K562 (cell line): Measurements from ENCODE around the gene ZNF519.

ENCODE experiments used
- CREB1 ChIP-seq, 2 experiments: sonication (generic) in 1 of 2; formaldehyde crosslinking in 1 of 2; IDR thresholded peaks; 2 replicates each; pipeline versions ENCODE4 v1.6.1 to v1.8.0; 2012 to 2022; ENCODE audit warnings: inconsistent platforms in 1 of 2, mild to moderate bottlenecking in 1 of 2, missing genetic modification reagents in 1 of 2, moderate library complexity in 1 of 2
- FOS ChIP-seq: IDR thresholded peaks from 3 replicates; pipeline ENCODE4 v1.6.1; 2011; ENCODE audit not compliant: insufficient read length; ENCODE audit errors: extremely low read depth
- MAFG ChIP-seq: fragments of 450-650 bp; conservative IDR thresholded peaks from 2 replicates; pipeline ENCODE4 v1.6.1; 2016; ENCODE audit warnings: missing genetic modification characterization, missing compliant biosample characterization
- POLR2AphosphoS5 ChIP-seq: IDR thresholded peaks from 2 replicates; pipeline ENCODE4 v1.6.1; 2011; ENCODE audit warnings: mild to moderate bottlenecking, low read depth, low read length, moderate library complexity; ENCODE audit not compliant: control insufficient read depth, insufficient read depth
- POLR3A ChIP-seq: IDR thresholded peaks from 2 replicates; pipeline ENCODE4 v1.6.1; 2011; ENCODE audit warnings: borderline replicate concordance, mild to moderate bottlenecking, moderate library complexity; ENCODE audit not compliant: insufficient read length, insufficient read depth; ENCODE audit errors: extremely low read depth
- RFX5 ChIP-seq: IDR thresholded peaks from 2 replicates; pipeline ENCODE4 v1.6.1; 2011; ENCODE audit warnings: low read depth, mild to moderate bottlenecking, improper control_type of control experiment, low read length
- TF ChIP-seq, protein P1 (sequence below): fragments of 450-650 bp; IDR thresholded peaks from 2 replicates; pipeline ENCODE4 v1.7.1; 2018; ENCODE audit warnings: mild to moderate bottlenecking, low read depth; ENCODE audit not compliant: partially characterized antibody
- TF ChIP-seq, protein P2 (sequence below), 2 experiments: IDR thresholded peaks; 2 replicates each; pipeline ENCODE4 v1.6.1; 2011; ENCODE audit warnings: borderline replicate concordance in 1 of 2, control low read depth in 1 of 2, low read depth in 1 of 2, low read length in 1 of 2, mild to moderate bottlenecking in 1 of 2, mixed read lengths in 1 of 2, moderate library complexity in 1 of 2; ENCODE audit not compliant: insufficient read depth in 1 of 2, insufficient read length in 1 of 2, poor library complexity in 1 of 2, severe bottlenecking in 1 of 2; ENCODE audit errors: extremely low read depth in 1 of 2

DNA sequence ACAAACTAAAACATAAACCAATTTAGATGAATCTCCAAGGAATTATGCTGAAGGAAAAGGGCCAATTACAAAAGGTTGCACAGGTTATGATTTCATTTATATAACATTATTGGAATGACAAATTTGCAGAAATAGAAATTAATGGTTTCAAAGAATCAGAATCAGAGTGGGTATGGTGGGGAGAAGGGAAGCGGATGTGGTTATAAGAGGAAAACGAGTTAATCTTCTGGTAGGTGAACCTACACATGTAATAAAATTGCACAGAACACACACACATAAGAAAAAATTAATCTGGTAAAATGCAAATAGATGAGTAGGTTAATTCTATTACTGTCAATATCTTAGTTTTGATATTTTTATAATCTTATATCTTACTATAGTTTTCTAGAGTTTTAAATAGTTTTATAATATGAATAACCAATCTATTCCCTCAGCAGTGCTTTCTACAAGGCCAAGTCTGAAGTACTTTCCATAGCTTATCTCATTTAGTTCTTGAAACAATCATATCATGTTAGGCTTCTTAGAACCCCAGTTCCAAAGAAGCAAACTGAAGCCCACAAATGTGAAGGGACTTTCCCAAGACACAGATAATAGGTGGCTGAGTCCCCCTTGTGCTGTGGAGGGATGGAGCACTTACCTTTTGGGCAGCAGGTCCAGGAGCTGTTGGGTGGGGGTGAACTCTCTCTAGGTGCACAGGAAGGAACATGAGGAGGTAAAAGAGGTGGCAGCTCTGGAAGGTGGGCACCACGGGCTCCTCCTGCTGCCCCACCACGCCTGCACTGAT is 31.5 kb downstream of the ZNF519 start:
- TF ChIP-seq, protein P1, sequence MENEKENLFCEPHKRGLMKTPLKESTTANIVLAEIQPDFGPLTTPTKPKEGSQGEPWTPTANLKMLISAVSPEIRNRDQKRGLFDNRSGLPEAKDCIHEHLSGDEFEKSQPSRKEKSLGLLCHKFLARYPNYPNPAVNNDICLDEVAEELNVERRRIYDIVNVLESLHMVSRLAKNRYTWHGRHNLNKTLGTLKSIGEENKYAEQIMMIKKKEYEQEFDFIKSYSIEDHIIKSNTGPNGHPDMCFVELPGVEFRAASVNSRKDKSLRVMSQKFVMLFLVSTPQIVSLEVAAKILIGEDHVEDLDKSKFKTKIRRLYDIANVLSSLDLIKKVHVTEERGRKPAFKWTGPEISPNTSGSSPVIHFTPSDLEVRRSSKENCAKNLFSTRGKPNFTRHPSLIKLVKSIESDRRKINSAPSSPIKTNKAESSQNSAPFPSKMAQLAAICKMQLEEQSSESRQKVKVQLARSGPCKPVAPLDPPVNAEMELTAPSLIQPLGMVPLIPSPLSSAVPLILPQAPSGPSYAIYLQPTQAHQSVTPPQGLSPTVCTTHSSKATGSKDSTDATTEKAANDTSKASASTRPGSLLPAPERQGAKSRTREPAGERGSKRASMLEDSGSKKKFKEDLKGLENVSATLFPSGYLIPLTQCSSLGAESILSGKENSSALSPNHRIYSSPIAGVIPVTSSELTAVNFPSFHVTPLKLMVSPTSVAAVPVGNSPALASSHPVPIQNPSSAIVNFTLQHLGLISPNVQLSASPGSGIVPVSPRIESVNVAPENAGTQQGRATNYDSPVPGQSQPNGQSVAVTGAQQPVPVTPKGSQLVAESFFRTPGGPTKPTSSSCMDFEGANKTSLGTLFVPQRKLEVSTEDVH = no peak
- TF ChIP-seq RFX5 (no peak), POLR3A (no peak), CREB1 (IDR thresholded peaks at IDR 0.05) (no peak), CREB1 (CRISPR knock-in tag; IDR thresholded peaks at IDR 0.05) (no peak), FOS (no peak), MAFG (no peak), POLR2AphosphoS5 (no peak)
- TF ChIP-seq, protein P2, sequence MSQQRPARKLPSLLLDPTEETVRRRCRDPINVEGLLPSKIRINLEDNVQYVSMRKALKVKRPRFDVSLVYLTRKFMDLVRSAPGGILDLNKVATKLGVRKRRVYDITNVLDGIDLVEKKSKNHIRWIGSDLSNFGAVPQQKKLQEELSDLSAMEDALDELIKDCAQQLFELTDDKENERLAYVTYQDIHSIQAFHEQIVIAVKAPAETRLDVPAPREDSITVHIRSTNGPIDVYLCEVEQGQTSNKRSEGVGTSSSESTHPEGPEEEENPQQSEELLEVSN (IDR thresholded peaks at IDR 0.05; ENCODE audit: borderline replicate concordance in 1 of 2, extremely low read depth in 1 of 2, insufficient read depth in 1 of 2, insufficient read length in 1 of 2, low read depth in 1 of 2, low read length in 1 of 2, poor library complexity in 1 of 2, severe bottlenecking in 1 of 2) = no peak
